Skeletal muscle cell (primary cell): ENCODE results near the gene CBX1.
"Not testable (repeated sequence)": the region's sequence is repeated elsewhere in the genome, so short reads cannot be mapped to it uniquely, and the experiment has no call there.

Experiments
- DNase-seq: peaks from one replicate; pipeline ENCODE4 v3.0.0-alpha.2; 2010; ENCODE audit warnings: low read depth
- H3K4me3 ChIP-seq: 2 replicates; pipeline ENCODE4 v1.5.1; 2011; ENCODE audit warnings: low read depth, mild to moderate bottlenecking, control low read depth, low read length, moderate library complexity

The CBX1 gene

DNA sequence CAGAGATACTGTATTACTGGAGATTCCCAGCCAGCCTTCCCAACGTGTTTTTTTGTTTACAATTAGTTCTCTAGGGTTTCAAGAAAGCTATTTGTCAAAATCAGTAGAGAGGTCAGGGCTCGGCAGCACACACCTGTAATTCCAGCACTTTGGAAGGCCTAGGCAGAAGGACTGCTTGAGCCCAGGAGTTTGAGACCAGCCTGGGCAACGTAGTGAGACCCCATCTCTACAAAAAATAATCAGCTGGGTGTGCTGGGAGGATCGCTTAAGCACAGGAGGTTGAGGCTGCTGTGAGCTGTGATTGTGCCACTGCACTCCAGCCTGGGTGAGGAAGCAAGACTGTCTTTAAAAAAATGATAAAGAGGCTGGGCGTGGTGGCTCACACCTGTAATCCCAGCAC lies 19.4 kb downstream of the CBX1 start:
- DNase-seq: no peak

DNA sequence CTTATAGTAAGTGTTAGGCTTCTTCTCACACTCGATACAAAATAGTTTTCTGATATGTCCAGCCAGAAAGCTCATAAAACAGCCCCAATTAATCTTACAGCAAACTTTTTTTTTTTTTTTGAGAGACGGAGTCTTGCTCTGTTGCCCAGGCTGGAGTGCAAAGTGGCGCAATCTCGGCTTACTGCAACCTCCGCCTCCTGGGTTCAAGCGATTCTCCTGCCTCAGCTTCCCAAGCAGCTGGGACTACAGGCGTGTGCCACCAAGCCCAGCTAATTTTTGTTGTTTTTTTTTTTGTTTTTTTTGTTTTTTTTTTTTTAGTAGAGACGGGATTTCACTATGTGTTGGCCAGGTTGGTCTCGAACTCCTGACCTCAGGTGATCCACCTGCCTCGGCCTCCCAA lies 24.1 kb downstream of the CBX1 start:
- DNase-seq, H3K4me3 ChIP-seq: not testable (repeated sequence)

More for the DNA sequence above, 19.4 kb downstream of the CBX1 start:
- H3K4me3 ChIP-seq: no peak overlapping the region

DNA sequence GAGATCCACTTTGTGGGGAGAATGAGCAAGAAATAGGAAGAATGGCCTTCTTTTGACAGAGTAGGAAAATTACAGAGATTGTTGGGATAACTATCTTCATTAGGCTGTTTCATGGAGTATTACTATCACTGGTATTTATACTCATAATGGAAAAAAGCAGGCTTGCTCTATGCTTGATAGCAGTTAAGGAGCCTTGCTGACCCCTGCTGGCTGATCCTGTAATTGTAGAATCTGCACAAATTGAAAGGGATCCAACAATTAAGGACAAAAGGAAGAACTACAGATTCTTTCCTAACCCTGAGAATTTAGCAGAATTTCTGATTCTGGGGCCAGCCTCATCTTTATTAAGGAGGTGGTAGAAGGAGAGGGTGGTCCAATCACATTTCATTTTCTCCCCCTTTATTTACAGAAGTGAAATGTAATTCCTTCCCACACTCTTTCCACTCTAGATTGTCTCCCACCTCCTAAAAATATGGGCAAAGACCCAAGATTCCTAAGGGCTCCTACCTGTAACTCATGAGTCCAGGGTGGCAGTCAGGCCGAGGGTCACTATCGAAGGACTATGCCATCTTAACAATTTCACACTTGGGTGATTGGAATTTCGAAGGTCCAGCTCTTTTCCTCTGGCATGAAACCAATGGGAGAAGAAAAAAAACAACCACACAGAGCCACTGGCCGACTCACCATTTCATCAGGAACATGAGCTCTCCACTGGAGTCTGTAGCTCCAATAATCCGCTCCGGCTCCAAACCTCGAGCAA lies 26.8 kb downstream of the CBX1 start:
- H3K4me3 ChIP-seq: no peak overlapping the region

DNA sequence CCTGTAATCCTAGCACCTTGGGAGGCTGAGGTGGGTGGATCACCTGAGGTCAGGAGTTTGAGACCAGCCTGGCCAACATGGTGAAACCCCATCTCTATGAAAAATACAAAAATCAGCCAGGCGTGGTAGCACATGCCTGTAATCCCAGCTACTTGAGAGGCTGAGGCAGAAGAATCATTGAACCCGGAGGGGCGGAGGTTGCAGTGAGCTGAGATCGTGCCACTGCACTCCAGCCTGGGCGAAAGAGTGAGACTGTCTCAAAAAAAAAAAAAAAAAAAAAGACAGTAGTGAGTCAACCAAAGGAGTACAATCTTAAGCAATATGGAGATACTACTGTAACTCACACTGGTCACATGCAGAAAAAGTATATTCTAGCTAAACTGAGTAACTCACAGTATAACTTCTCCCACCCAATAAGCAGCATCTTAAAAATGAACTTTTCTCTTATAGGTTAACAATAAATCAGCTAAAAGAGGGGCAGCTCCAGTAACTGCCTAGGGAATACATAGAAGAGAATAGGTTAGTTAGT lies 27.6 kb downstream of the CBX1 start:
- not testable (repeated sequence) for H3K4me3 ChIP-seq, DNase-seq

More for the DNA sequence above, 26.8 kb downstream of the CBX1 start:
- DNase-seq: no peak

DNA sequence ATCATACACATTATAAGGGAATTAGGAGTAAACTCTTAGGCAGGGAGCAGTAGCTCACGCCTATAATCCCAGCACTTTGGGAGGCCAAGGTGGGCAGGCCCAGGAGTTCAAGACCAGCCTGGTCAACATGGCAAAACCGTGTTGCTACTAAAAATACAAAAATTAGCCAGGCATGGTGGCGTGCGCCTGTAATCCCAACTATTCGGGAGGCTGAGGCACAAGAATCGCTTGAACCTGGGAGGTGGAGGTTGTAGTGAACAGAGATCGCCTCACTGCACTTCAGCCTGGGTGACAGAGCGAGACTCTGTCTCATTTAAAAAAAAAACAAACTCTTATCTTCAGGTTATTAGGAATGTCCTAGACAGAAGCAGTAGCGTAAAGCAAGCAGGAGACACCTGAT lies 28.5 kb downstream of the CBX1 start:
- not testable (repeated sequence) for DNase-seq, H3K4me3 ChIP-seq

- DNase-seq: no peak
- no peak overlapping the region for H3K4me3 ChIP-seq
Observed at GRCh38 chr17:48071654-48072053, 29.6 kb downstream of the CBX1 start.

DNA sequence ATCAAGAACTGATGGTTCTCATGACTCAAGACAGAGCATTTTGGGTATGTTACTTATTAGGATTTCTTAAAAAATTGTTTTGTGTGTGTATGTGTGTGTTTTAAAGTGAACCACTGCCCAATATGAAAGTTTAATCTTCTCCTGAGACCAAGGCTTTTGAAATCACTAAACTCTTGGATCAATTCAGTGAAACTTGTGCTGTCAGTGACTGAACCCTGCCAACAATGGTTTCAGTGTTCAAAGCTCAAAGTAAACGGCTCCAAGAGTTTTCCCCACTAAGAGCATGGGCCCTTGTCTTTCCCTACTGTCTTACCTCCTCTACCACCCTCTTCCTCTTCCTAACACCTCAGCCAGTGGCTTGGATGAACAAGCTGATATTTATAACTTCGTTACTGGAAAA lies 31.1 kb downstream of the CBX1 start:
- no peak for DNase-seq
- no peak overlapping the region for H3K4me3 ChIP-seq

- no peak for DNase-seq
- no peak overlapping the region for H3K4me3 ChIP-seq
Observed at GRCh38 chr17:48068491-48068961, 32.8 kb downstream of the CBX1 start.

- H3K4me3 ChIP-seq, DNase-seq: not testable (repeated sequence)
Observed at GRCh38 chr17:48067808-48068207, 33.5 kb downstream of the CBX1 start.

DNA sequence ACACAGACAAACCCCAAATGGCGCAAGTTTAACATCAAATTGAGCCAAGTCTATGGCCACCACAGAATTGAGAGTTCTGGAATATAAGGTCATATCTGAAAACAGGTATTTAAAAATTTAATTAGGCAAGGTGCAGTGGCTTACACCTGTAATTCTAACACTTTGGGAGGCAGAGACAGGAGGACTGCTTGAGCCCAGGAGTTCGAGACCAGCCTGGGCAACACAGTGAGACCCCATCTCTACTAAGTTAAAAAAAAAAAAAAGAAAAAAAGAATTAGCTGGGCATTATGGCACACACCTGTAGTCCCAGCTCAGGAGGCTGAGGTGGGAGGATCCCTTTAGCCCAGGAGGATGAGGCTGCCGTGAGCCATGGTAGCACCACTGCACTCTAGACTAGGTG lies 34.0 kb downstream of the CBX1 start:
- no peak overlapping the region for H3K4me3 ChIP-seq
- DNase-seq: no peak

DNA sequence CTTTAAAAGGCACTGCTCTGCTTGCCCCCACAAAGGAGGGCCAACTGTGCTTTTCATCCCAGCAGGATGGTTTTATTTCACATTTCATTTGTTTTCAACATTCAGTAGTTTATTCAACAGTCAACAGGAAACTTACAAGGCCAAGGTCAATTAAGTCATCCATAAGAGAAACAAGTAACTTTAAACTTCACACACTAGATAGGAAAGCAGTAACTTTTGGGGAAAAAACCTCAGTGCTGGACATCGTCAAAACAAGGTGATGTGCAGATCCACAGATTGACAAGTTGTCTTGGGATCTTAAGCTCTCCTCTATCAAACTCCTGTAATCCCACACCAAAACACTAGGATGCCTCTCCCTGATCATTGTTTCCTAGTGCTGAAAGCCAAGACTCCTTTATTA lies 34.6 kb downstream of the CBX1 start:
- H3K4me3 ChIP-seq: no peak overlapping the region
- no peak for DNase-seq

DNA sequence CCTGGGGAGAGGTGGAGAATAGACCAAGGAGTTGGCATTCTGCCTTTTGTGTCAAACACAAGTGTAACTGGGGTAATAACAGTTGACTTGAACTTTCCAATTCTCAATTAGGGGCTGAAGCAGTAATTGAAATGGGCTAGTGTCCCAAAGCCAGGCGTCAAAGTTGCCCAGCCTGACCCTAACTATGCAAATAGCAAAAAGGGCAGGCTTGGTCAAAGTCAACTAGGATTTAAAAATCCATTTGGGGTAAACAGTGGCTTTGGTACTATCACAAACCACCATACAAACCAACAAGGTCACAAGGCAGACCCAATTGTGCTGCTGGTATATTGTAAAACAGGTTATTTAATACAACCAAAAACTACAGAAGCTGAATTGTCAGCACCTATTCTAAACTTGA lies 35.1 kb downstream of the CBX1 start:
- no peak overlapping the region for H3K4me3 ChIP-seq
- DNase-seq: no peak

GRCh38 chr17:48064638-48065037 lies 36.6 kb downstream of the CBX1 start:
- no peak overlapping the region for H3K4me3 ChIP-seq
- no peak for DNase-seq

GRCh38 chr17:48062273-48062672 lies 39.0 kb downstream of the CBX1 start:
- H3K4me3 ChIP-seq: no peak overlapping the region
- DNase-seq: no peak

- no peak overlapping the region for H3K4me3 ChIP-seq
- DNase-seq: no peak
Observed at GRCh38 chr17:48060249-48060648, 41.0 kb downstream of the CBX1 start.

DNA sequence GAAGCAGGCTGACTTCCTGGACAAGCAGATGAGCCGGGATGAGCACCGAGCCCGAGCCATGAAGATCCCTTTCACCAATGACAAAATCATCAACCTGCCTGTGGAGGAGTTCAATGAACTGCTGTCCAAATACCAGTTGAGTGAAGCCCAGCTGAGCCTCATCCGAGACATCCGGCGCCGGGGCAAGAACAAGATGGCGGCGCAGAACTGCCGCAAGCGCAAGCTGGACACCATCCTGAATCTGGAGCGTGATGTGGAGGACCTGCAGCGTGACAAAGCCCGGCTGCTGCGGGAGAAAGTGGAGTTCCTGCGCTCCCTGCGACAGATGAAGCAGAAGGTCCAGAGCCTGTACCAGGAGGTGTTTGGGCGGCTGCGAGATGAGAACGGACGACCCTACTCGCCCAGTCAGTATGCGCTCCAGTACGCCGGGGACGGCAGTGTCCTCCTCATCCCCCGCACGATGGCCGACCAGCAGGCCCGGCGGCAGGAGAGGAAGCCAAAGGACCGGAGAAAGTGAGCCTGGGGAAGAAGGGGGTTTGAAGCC lies 42.1 kb downstream of the CBX1 start:
- H3K4me3 ChIP-seq: no peak overlapping the region
- no peak for DNase-seq

- no peak for DNase-seq
- H3K4me3 ChIP-seq: no peak overlapping the region
Observed at GRCh38 chr17:48058393-48059124, 42.7 kb downstream of the CBX1 start.

- no peak overlapping the region for H3K4me3 ChIP-seq
- DNase-seq: no peak
Observed at GRCh38 chr17:48057626-48058025, 43.7 kb downstream of the CBX1 start.

DNA sequence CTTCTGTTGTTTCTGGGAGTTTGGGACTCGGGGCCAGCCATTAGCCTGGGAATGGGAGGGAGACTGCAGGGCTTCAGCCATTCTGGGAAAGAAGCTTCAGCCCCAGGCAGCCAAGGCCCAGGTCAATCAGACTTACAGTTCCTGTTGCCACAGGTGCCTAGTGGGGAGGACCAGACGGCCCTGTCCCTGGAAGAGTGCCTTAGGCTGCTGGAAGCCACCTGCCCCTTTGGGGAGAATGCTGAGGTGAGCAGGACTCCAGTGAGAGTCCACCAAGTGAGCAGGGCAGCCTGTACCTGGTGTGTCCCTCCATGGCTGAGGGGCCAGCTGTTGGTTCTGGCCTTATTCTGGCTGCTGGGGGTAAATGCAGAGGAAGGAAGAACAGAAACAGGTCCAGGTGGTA lies 44.4 kb downstream of the CBX1 start:
- no peak overlapping the region for H3K4me3 ChIP-seq
- DNase-seq: no peak

GRCh38 chr17:48056246-48056745 lies 45.0 kb downstream of the CBX1 start:
- DNase-seq: no peak
- peak overlapping the region; percentile 12 for H3K4me3 ChIP-seq
